ENCODE measurements around the gene GPR107. TPM values are rescaled to one million over a fixed set of nuclear protein-coding genes. Genes with fewer than 3 reads are reported as not detected.

GPR107 gene
- total RNA-seq, 4 donors from 2014 or later: 24.6 to 41.8 (median 34.1) TPM

DNA sequence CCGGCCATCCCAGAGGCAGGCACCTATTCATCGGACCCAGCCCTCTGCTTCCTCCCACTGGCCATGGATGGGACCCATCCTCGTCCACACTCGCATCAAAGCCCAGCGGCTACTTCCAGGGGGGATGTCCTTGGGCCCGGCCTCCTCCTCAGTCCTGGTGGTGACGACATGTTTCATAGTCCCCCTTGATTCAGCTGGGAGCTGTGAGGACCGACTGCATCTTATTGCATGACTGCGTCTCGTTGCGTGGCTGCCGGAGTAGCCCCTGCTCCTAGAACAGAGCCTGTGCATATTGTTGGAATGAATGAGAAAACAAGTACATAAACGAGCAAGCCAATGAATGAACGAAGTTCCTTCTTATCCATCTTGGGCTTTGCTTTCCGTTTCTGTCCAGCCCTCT is 131.3 kb downstream of the GPR107 start:
- DNase-seq (ENCODE audit: low spot score in 2 of 2): no peak
- Histone ChIP-seq H3K9me3 (no peaks in the 10 kb centered on the region), H3K27me3 (no peaks in the 10 kb centered on the region), H3K4me1 (peaks cover 53% of the 10 kb centered on the region), H3K27ac (no peak overlapping the region), H3K36me3 (no peaks in the 10 kb centered on the region), H3K4me3 (no peak overlapping the region)
- no peak for TF ChIP-seq EP300 (IDR thresholded peaks at IDR 0.05)
- no peak for TF ChIP-seq POLR2A (IDR thresholded peaks at IDR 0.05)
- TF ChIP-seq CTCF (IDR thresholded peaks at IDR 0.05): no peak
- TF ChIP-seq POLR2AphosphoS5 (IDR thresholded peaks at IDR 0.05): no peak
- 92% methylated on average over 15 of the region's 15 CpGs for WGBS

DNA sequence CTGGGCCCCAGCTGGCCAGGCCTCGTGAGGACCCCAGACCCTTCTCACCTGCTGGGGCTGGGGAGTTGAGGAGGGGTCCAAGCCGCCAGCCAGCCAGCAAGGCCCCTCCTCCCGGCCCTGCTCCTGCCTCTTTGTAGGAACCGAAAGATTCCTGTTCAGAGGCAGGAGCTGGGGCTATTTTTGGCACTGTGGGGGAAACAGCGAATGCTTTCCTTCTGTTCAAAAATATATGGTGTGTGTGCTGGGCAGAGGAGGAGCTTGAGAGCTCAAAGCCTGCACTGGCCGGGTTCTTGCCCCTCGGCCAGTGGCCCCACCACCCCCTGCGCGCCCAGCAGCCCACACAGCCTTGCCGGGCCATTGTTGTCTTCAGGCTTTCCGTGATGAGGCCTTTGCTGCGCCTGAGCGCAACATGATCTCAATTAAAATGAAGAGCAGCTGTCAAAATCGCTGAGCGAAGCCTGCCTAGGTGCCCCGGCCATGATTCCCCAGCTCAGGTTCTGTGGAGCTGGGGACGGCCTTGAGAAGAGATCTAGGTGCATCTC is 131.9 kb downstream of the GPR107 start:
- Histone ChIP-seq H3K36me3 (no peaks in the 10 kb centered on the region), H3K9me3 (no peaks in the 10 kb centered on the region), H3K4me3 (no peak overlapping the region), H3K27me3 (no peaks in the 10 kb centered on the region), H3K4me1 (peaks cover 53% of the 10 kb centered on the region), H3K27ac (peak overlapping the region; percentile 28)
- no peak for DNase-seq (ENCODE audit: low spot score in 2 of 2)
- TF ChIP-seq POLR2AphosphoS5 (IDR thresholded peaks at IDR 0.05) (no peak), POLR2A (IDR thresholded peaks at IDR 0.05) (no peak), CTCF (IDR thresholded peaks at IDR 0.05) (no peak), EP300 (IDR thresholded peaks at IDR 0.05) (no peak)
- WGBS: 60% methylated on average over 1 of the region's 17 CpGs

GRCh38 chr9:130186051-130186450 is 132.3 kb downstream of the GPR107 start:
- peaks cover 53% of the 10 kb centered on the region for H3K4me1 ChIP-seq
- H3K27me3 ChIP-seq: no peaks in the 10 kb centered on the region
- 75% methylated on average over 5 of the region's 6 CpGs for WGBS
- H3K4me3 ChIP-seq: no peak overlapping the region
- TF ChIP-seq CTCF (IDR thresholded peaks at IDR 0.05): no peak
- TF ChIP-seq EP300 (IDR thresholded peaks at IDR 0.05): no peak
- TF ChIP-seq POLR2A (IDR thresholded peaks at IDR 0.05): no peak
- TF ChIP-seq POLR2AphosphoS5 (IDR thresholded peaks at IDR 0.05): no peak
- no peak for DNase-seq (ENCODE audit: low spot score in 2 of 2)
- H3K36me3 ChIP-seq: no peaks in the 10 kb centered on the region
- peak overlapping the region; percentile 28 for H3K27ac ChIP-seq
- no peaks in the 10 kb centered on the region for H3K9me3 ChIP-seq

DNA sequence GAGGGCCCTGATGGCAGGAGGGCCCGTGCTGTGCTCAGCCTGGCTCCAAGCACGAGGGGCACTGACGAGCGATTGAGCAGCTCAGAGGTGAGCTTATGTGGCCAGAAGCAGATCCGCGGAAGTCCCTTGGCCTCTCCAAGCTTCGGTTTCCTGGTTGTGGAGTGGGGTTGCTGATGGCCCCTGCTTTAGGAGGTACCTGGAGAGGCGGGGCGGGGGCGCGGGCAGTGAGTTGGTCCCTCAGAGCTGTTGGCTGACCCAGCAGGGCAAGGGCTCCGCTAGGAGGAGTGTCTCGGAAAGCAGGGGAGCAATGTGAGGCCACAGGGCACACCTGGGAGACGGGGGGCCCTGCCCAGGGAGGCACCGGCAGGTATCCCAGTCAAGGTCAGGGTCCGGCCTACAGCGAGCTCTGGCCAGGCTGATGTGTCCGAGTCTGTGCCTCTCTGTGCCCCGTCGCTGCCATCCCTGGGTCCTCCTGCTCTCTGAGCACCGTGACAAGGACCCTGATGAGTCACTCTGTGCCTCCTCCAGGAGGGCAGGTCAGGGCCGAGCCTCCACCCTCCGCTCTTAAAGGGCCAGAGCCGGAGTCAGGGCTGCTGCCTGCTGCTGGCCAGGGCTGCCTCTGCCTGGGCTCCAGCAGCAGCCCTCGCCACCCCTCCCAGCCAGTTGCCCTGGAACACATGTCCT is 133.3 kb downstream of the GPR107 start:
- TF ChIP-seq POLR2AphosphoS5 (IDR thresholded peaks at IDR 0.05): no peak
- TF ChIP-seq EP300 (IDR thresholded peaks at IDR 0.05): no peak
- TF ChIP-seq CTCF (IDR thresholded peaks at IDR 0.05): no peak
- TF ChIP-seq POLR2A (IDR thresholded peaks at IDR 0.05): no peak
- no peaks in the 10 kb centered on the region for H3K36me3 ChIP-seq
- H3K4me3 ChIP-seq: peak overlapping the region; percentile 38
- peak overlapping the region; percentile 54 for H3K27ac ChIP-seq
- peaks cover 46% of the 10 kb centered on the region for H3K4me1 ChIP-seq
- 37% methylated on average over 19 of the region's 25 CpGs for WGBS
- H3K27me3 ChIP-seq: no peaks in the 10 kb centered on the region
- no peaks in the 10 kb centered on the region for H3K9me3 ChIP-seq
- no peak for DNase-seq (ENCODE audit: low spot score in 2 of 2)

- Histone ChIP-seq H3K27me3 (no peaks in the 10 kb centered on the region), H3K9me3 (no peaks in the 10 kb centered on the region), H3K36me3 (no peaks in the 10 kb centered on the region), H3K4me3 (peak overlapping the region; percentile 38), H3K4me1 (peaks cover 41% of the 10 kb centered on the region), H3K27ac (no peak overlapping the region)
- TF ChIP-seq POLR2A (IDR thresholded peaks at IDR 0.05) (no peak), EP300 (IDR thresholded peaks at IDR 0.05) (no peak), POLR2AphosphoS5 (IDR thresholded peaks at IDR 0.05) (no peak), CTCF (IDR thresholded peaks at IDR 0.05) (no peak)
- WGBS: 54% methylated on average over 4 of the region's 9 CpGs
- peak in 1 of 2 donors; percentile 52 for DNase-seq (ENCODE audit: low spot score in 2 of 2)
Observed at GRCh38 chr9:130187523-130187846, 133.8 kb downstream of the GPR107 start.

Data from suprapubic skin (tissue), 4 donors.